Glomerular endothelial cell (primary cell): ENCODE results near the gene LDHA. TPM values are rescaled to one million over a fixed set of nuclear protein-coding genes. Genes with fewer than 3 reads are reported as not detected.

Source experiments
- total RNA-seq: library from RNA; depleted of rRNA; stranded (reverse); fragments of >200 nt; gene quantifications from 2 replicates; pipeline ENCODE4 v1.2.3, GENCODE V29; 2015

LDHA gene
- total RNA-seq, 1 donor from 2014 or later = 520 TPM

Other genes starting within 250 kb of the LDHA start
- not detected in 2 replicates for gene MRGPRX4, start 221.7 kb upstream of the LDHA start, total RNA-seq
- gene SAA4, start 157.8 kb upstream of the LDHA start, total RNA-seq = not detected in 2 replicates
- 0.87 TPM in 1 of 2 replicates, not detected in the other for gene SAA2, start 145.9 kb upstream of the LDHA start, total RNA-seq
- gene SAA1, start 128.3 kb upstream of the LDHA start, total RNA-seq = not detected in 2 replicates
- 10.5 and 11.4 TPM in 2 replicates for gene HPS5, start 72.4 kb upstream of the LDHA start, total RNA-seq
- 36.9 and 42.2 TPM in 2 replicates for gene GTF2H1, start 72.0 kb upstream of the LDHA start, total RNA-seq
- not detected in 2 replicates for gene LDHC, start 17.8 kb downstream of the LDHA start, total RNA-seq
- not detected in 2 replicates for gene LDHAL6A, start 61.3 kb downstream of the LDHA start, total RNA-seq
- 91.4 and 114 TPM in 2 replicates for gene TSG101, start 132.4 kb downstream of the LDHA start, total RNA-seq
- gene UEVLD, start 194.2 kb downstream of the LDHA start, total RNA-seq = 23.6 and 23.7 TPM in 2 replicates
- 1.4 TPM in 1 of 2 replicates, not detected in the other for gene MISFA, start 205.2 kb downstream of the LDHA start, total RNA-seq
- gene SPTY2D1, start 239.8 kb downstream of the LDHA start, total RNA-seq = 17.3 and 21.1 TPM in 2 replicates